T-helper 9 cell (primary cell): ENCODE results near the gene CCDC148.

Source experiments
- DNase-seq: peaks from one replicate; pipeline ENCODE4 v3.0.0-alpha.2; 2020

Gene CCDC148

DNA sequence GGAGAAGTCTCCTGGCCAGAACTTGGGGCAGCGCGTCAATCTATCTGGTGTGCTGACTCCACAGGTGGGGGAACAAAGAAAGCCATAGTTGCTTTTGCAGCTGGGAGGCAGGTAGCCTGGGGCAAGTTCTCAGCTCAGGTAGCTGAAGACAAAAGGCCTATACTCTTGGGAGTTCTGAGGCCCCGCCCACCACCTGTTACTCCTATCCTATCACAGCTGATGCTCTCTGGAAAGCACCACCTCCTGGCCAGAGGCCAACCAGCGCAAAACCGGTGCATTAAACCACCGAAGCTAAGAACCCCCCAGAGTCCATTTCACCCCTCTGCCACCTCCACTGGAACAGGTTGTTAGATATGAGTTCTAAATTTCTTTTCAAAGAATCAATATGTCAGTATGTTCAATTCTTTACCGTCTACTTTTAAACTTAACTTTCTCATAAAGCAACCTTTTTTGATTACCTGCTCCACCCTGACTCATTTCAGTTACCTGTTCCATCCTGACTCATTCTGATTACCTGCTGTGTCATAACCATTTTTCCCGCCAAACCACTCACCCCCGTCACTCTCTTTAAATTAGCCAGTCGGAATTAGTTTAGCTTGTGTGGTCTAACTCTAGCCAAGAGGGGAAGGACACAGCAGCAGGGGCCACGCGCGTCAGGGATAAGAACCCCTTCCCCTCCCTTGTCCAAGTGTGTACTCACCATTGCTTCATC is 311.5 kb downstream of the CCDC148 start:
- DNase-seq: no peak

DNA sequence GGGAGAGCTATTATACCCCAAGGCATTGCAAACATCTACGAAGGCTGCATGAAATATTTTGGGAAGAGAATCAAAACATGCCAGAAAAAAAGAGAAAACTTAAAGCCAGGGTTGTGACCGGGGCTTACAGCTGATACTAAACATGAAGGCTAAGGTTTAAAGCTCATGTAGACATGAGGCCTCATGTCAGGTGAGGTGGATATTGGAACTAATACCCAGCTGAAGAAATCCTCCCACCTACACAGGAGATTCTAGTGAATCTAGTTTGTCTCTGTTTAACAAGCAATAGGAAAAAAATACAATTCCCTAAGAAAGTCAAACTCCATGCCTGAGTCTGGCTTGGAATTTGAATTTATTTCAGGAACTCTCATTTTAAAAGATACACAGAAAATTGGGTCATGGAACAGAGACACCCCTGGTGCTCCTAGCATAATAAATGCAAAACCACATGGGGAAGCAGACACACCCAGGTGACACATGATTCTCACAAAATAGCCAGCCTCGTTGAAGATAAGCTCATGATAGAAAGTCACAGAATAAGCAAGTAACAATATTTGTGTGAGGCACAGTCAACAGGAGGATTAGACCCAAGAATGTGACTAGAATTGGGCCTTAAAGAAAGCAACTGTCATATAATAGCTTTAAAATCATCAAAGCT is 312.7 kb downstream of the CCDC148 start:
- DNase-seq: no peak

DNA sequence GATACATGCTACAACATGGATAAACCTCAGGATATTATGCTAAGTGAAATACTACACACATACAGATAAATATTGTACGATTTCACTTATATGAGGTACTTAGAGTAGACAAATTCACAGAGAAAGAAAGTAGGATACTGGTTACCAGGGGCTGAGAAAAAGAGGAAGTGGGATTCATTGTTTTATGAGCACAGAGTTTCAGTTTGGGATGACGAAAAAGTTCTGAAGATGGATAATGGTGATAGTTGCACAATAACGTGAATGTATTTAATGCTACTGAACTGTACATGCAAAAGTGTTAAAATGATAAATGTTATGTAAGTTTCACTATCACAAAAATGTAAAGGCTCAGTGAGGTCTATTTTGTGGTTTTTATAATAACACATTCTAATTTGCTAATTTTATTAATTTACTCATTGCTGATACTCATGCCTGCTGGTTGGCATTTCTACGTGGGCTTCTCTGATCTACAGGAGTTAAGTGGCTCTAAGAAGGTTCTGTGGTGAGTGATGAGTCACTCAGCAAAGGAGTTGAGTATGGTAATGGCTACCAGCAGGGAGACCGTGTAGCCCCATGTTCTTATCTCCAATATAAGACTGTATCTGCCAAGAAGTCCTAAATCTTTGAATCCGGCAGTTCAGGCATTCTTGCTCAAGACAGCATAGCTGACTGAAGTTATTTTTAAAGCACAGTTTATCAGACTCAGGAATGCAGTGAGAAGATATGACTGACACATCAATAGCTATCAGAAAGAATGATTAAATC is 313.8 kb downstream of the CCDC148 start:
- DNase-seq: no peak

DNA sequence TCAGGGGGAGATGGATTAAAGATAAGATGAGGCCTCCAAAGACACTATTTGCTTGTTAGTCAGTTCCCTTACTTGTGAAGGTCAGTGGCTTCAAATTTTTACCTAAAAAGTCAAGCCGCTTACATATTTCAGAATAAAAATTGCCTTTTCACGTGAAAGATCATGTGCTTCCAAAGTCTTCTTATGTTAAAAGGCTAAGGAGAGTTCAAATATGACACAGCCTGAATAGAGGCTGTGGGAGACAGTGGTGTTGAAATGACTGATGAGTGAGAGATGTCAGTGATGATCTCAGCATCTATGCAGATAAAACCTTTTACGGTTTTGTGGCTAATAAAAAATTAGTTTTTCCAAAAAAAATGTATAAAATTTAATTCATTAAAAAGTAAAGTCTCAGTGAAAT is 314.4 kb downstream of the CCDC148 start:
- DNase-seq: no peak

DNA sequence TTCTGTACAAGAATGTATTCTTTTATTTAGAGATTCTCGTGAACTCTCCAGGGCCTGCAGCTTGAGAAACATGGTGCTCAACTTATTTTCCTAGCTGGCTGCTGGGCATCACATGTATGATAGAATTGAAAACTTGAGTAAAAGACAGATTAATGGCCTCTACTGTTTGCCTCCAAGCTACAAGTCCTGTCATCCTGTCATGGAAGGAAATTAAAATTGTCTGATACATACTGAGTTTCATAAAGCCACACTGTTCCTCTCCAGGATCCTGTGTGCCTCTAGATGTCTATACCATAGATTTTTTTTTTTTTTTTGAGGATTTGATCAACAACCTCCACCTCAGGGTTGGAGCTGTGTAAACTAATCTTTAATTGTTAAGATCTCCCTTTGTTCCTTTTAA is 316.4 kb downstream of the CCDC148 start:
- no peak for DNase-seq

DNA sequence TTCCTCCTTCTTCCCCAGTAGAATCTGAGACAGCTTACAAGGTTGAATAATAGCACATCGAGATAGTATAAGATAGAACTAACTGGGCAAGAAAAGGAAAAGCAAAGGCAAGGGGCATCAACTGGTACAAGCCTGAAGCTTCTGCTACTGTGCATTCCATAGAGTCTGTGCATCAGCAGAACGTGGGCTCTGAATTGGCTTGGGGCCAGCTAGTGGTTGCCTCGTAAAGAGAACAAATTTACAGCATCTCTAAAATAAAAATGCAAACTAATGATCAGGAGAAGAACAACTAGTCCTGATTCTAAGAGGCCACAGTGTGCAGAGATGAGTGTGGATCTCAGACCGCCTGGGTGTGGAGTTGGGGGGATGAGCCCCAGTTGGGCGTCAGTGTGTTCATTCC is 318.3 kb downstream of the CCDC148 start:
- DNase-seq: no peak

DNA sequence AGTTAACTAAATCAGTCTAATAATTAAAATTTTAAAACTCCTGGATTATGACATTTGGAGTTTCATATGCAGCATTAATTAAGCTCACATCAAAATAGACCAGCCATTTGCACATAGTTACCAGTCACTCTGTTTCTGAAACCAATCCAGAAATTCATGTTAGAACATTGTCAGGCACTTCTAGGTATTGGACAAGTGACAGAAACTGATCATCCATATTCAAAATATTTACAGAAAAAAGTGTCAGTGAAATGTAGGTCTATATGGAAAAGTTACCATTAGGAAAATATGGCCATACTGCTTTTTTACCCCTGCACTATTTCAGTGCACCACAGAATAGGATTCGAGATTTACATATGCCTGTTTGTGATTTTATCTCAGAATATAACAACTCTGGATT is 321.5 kb downstream of the CCDC148 start:
- DNase-seq: no peak

DNA sequence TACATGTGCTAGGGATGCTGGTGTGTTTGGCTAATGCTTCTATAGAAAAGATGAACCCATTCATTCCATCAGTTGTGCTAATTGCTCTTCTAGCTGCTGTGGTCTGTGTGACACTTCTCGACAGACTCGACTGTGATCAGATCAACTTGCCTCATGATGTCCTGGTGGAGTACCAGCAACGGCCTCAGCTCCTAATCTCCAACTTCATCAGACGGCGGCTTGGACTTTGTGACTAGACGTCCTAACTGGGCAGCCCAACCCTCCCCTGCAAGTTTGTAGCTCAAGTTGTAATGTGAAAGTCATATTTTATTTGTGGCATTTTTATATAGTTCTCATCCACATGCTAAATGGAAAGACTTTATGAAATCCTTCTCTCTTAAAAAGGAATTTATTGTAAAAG is 321.9 kb downstream of the CCDC148 start:
- no peak for DNase-seq

DNA sequence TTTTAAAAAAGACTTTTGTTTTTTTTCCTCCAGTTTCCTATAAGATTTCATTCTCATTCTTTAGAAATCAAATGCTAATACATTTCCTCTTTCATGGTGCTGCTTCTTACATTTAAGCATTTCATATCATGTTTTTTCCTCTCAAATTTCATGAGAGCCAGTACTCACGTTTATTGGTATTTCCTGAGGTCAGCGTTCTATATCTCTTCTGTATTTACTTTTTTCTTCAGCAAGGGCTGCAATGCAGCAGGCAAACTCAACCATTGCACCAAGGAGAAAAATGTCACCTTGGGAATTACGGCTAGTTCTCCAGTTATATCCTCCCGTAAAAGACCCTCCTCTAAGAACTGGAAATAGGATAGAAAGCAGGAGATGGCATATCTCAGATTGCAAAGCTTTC is 322.5 kb downstream of the CCDC148 start:
- no peak for DNase-seq

DNA sequence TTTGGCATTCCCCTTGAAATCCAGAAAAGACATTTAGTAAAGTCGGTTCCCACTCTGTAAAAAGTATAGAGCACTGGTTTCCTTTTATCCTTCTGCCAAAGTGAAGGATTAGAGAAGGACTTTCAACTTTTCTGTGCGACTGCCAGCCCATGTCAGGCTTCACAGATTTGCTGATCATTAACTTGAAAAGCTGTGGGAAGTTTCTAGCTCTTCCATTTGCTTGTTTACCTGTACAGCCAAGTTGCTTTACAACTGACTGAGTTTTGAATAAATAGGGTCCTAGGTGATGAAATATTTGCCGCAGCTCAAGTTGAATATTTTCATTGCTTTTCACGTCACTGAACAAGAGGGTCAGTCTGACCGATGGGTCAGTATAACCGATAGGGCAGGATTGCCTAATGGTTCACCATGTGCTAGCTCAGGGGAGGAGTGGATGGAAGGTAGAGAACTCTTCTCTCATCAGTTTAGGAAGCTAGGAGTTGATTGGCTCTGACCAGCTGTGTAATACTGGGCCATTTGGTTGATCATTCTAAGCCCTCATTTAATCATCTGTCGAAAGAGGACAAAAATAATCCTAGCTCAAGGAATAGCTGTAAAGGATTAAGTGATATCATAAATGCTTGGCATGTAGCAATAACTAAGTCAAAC is 324.5 kb downstream of the CCDC148 start:
- no peak for DNase-seq

DNA sequence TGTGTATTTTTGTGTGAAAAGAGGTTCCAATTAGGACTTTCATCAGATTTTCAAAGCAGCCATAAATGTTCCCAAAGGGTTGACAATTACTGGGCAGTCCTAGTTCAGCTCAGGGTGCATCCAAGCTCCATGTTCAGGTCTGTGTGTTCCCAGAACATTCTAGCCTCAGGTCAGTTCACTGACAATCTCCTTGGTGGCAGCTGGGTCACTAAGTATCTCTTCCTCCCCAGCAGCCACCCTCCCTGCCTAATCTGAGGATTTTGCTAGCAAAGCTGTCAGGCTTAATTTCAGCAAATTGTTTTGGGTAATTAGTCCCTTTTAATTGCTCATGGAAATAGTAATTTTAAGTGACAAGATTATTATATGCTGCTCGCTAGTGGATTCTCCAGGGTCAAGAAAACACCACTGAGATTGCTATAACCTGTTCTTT is 325.1 kb downstream of the CCDC148 start:
- no peak for DNase-seq

DNA sequence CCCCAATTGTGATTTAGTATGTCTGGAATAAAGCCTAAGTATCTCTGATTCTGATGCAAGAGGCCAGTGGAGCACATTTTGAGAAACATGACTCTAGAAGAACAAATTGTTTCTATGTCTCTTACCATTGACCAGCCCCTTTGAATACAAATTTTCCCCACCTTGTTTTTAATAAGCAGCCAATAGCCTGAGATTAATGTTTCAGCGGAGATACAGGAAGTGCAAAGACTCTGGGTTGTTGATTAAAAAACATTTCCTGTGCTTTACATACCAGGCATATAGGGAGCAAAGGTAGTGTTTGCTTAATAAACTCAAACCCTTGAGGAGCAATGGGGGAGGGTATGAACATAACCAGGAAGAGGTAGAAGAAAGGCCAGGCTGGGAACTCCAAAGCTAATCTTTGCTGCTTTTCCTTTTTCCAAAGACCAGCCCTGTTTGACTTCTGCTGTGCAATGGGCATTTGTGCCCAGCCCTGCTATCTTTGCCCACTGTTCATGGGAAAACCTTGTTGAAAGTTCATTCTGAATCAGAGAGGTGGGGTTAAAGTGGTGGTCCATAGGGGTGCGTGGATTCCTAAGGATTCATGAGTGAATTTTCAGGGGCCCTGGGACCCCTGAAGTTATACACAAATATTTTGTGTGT is 325.6 kb downstream of the CCDC148 start:
- DNase-seq: no peak

DNA sequence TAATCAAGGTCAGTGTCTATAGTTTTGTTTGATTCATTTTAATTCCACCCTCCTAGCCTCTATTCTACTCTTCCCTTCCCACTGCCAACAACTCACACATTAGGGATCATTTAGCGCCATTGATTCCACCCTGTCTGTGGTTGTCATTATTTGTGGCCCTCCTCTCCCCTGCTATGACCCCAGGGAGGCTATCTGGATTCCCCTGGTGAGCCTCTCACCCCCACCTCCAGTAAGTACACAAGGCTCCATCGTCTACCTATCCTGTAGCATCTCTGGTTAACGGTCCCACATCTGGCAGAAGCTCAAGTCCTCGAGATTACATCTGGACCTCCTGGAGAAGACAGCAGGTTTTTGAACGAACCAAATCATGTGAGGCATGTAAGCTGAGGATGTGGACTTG is 327.5 kb downstream of the CCDC148 start:
- DNase-seq: no peak

DNA sequence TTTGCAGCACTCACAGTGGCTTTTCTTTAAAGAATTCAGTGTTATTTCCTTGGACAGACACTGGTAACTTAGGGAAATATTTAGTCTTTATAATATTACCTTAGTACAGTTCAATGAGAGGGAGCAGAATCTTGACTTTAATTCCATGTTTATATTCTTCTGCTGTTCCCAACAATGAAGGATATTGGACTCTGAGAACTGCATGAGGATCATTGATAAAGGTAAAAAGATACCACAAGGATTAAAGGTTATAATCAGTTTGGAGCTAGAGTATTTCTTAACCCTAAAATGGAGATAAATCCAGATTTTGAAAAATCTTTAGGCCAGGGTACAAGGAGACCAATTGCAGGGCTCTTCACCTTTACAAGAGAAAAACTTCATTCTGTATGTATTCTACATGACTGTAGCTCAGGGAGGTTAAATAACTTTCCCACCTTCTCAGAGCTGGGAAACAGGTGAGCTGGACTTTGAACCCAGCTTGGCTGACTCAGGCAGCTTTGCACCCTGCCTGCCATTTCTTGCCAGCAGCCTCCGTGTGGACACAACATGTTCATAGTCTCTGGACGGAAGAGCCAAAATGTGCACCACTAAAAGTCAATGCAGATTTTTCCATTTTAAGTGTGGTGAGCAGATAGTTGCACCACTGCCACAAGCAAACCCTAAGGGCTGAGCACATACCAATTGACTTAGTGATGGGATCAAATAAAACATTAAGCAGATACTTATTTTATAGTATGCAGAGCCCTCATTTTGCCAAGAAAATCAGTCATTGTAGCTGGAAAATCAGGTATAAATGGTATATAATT is 328.2 kb downstream of the CCDC148 start:
- DNase-seq: no peak

DNA sequence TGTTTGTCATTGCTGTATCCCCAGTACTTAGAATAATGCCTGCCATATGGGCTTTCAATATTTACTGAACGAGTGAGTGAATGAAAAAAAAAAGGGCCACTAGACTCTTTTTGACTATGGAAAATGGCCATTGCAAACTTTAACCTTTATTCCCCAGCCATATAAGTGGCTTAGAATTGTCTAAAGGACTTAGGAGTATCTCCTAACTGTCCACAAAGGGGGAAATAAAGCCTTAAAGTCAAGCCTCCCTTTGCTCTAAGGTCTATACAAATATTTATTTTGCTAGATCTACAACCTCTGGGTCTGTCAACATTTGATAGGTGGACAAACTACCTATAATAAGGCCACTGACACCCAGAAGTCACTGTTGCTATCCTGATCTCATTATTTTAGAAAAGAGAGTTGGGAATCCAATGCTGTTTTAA is 329.2 kb downstream of the CCDC148 start:
- DNase-seq: no peak

DNA sequence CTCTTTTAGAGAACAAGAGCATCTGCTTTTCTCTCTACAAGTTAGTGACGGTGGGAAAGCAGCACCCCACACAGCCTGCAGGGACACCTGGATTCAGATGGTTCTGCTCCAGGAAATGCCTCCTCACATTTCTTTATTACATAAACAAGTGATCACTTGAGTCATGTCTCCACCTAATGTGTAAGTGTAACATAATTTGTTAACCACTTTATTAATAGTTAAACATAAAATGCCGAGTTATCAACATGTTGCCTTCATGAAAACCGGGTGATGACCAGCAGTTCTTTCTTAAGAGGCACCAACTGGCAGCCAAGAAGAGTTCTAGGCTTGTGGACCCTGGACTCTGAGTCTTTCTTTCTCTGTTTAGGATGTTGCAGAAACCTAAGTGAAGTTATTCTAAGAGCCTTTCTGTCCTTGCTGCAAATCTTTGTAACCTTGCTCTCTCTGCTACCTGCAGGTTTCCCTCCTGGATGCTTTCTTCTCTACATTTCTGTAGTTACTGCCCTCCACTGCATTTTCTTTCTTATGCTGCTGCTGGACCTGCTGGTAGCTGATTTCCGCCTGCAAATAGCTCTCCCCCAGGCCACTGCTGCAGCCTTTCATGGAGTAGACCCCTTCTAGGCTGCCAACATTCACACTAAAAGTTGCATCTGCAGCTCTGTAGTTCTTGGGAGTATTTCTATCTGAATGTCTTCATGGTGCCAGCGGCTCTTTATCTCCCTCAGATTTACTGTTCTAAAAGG is 330.6 kb downstream of the CCDC148 start:
- no peak for DNase-seq

DNA sequence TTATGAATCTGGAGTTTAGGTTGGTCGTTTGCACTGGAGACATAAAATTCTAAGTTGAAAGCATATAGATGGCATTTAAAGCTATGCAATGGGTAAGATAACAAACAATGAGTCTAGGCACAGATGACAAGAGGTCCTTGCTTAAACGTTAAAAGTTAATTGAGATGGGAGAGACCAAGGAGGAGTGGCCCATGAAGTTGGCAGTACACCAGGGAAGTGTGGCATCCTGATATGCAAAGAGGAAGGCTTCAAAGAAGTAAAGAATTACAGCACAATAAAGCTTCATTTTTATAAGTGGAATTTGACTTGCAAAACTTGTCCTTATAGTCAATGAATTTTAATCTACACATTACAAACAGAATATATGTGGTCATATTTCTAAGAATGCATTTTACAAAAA is 331.7 kb downstream of the CCDC148 start:
- DNase-seq: no peak
